ENCODE data around the gene IFT122.

IFT122 gene

GRCh38 chr3:129518581-129518980 lies 78.6 kb downstream of the IFT122 start:
- Mint-ChIP-seq H3K27ac (no peak overlapping the region), H3K27me3 (no peaks in the 10 kb centered on the region), H3K36me3 (ENCODE audit: low read depth) (no peaks in the 10 kb centered on the region), H3K4me3 (no peak overlapping the region), H3K9me3 (no peaks in the 10 kb centered on the region), H3K4me1 (ENCODE audit: low read depth) (no peaks in the 10 kb centered on the region)

- H3K9me3 Mint-ChIP-seq: no peaks in the 10 kb centered on the region
- no peaks in the 10 kb centered on the region for H3K36me3 Mint-ChIP-seq (ENCODE audit: low read depth)
- H3K27me3 Mint-ChIP-seq: no peaks in the 10 kb centered on the region
- no peaks in the 10 kb centered on the region for H3K4me1 Mint-ChIP-seq (ENCODE audit: low read depth)
- H3K4me3 Mint-ChIP-seq: no peak overlapping the region
- no peak overlapping the region for H3K27ac Mint-ChIP-seq
Measured at GRCh38 chr3:129519449-129519848, 79.4 kb downstream of the IFT122 start.

GRCh38 chr3:129519896-129520715 lies 80.1 kb downstream of the IFT122 start:
- H3K4me3 Mint-ChIP-seq: no peak overlapping the region
- no peaks in the 10 kb centered on the region for H3K27me3 Mint-ChIP-seq
- no peaks in the 10 kb centered on the region for H3K9me3 Mint-ChIP-seq
- no peaks in the 10 kb centered on the region for H3K36me3 Mint-ChIP-seq (ENCODE audit: low read depth)
- no peaks in the 10 kb centered on the region for H3K4me1 Mint-ChIP-seq (ENCODE audit: low read depth)
- H3K27ac Mint-ChIP-seq: no peak overlapping the region

GRCh38 chr3:129520960-129521359 lies 80.9 kb downstream of the IFT122 start:
- H3K27ac Mint-ChIP-seq: no peak overlapping the region
- H3K36me3 Mint-ChIP-seq (ENCODE audit: low read depth): no peaks in the 10 kb centered on the region
- peaks cover under 1% of the 10 kb centered on the region for H3K4me1 Mint-ChIP-seq (ENCODE audit: low read depth)
- H3K27me3 Mint-ChIP-seq: no peaks in the 10 kb centered on the region
- H3K4me3 Mint-ChIP-seq: no peak overlapping the region
- no peaks in the 10 kb centered on the region for H3K9me3 Mint-ChIP-seq

GRCh38 chr3:129521611-129522010 lies 81.6 kb downstream of the IFT122 start:
- Mint-ChIP-seq H3K36me3 (ENCODE audit: low read depth) (no peaks in the 10 kb centered on the region), H3K9me3 (no peaks in the 10 kb centered on the region), H3K27me3 (no peaks in the 10 kb centered on the region), H3K27ac (no peak overlapping the region), H3K4me3 (no peak overlapping the region), H3K4me1 (ENCODE audit: low read depth) (peaks cover 5% of the 10 kb centered on the region)

GRCh38 chr3:129522953-129523352 lies 82.9 kb downstream of the IFT122 start:
- Mint-ChIP-seq H3K27ac (no peak overlapping the region), H3K27me3 (no peaks in the 10 kb centered on the region)

GRCh38 chr3:129524081-129524480 lies 84.1 kb downstream of the IFT122 start:
- H3K27ac Mint-ChIP-seq: no peak overlapping the region
- H3K4me1 Mint-ChIP-seq (ENCODE audit: low read depth): peaks cover 5% of the 10 kb centered on the region
- no peak overlapping the region for H3K4me3 Mint-ChIP-seq
- H3K36me3 Mint-ChIP-seq (ENCODE audit: low read depth): no peaks in the 10 kb centered on the region
- no peaks in the 10 kb centered on the region for H3K27me3 Mint-ChIP-seq
- H3K9me3 Mint-ChIP-seq: no peaks in the 10 kb centered on the region

More at GRCh38 chr3:129522953-129523352, 82.9 kb downstream of the IFT122 start:
- peaks cover 5% of the 10 kb centered on the region for H3K4me1 Mint-ChIP-seq (ENCODE audit: low read depth)
- no peaks in the 10 kb centered on the region for H3K9me3 Mint-ChIP-seq
- no peak overlapping the region for H3K4me3 Mint-ChIP-seq
- H3K36me3 Mint-ChIP-seq (ENCODE audit: low read depth): no peaks in the 10 kb centered on the region

GRCh38 chr3:129525341-129525968 lies 85.4 kb downstream of the IFT122 start:
- Mint-ChIP-seq H3K4me3 (no peak overlapping the region), H3K36me3 (ENCODE audit: low read depth) (no peaks in the 10 kb centered on the region), H3K27ac (peak overlapping the region; percentile 31), H3K27me3 (no peaks in the 10 kb centered on the region), H3K9me3 (no peaks in the 10 kb centered on the region), H3K4me1 (ENCODE audit: low read depth) (peaks cover 5% of the 10 kb centered on the region)

- Mint-ChIP-seq H3K27me3 (no peaks in the 10 kb centered on the region), H3K36me3 (ENCODE audit: low read depth) (no peaks in the 10 kb centered on the region), H3K4me3 (no peak overlapping the region), H3K4me1 (ENCODE audit: low read depth) (peaks cover 5% of the 10 kb centered on the region), H3K27ac (peak overlapping the region; percentile 31), H3K9me3 (no peaks in the 10 kb centered on the region)
Measured at GRCh38 chr3:129526121-129526900, 86.3 kb downstream of the IFT122 start.

- no peak overlapping the region for H3K4me3 Mint-ChIP-seq
- H3K27me3 Mint-ChIP-seq: no peaks in the 10 kb centered on the region
- no peaks in the 10 kb centered on the region for H3K9me3 Mint-ChIP-seq
- no peak overlapping the region for H3K27ac Mint-ChIP-seq
- H3K4me1 Mint-ChIP-seq (ENCODE audit: low read depth): peaks cover 5% of the 10 kb centered on the region
- H3K36me3 Mint-ChIP-seq (ENCODE audit: low read depth): no peaks in the 10 kb centered on the region
Measured at GRCh38 chr3:129527262-129527661, 87.2 kb downstream of the IFT122 start.

GRCh38 chr3:129528589-129529100 lies 88.6 kb downstream of the IFT122 start, which contains the start of gene RHO:
Gene RHO (plus strand): TSS chr3:129528639. CDS start chr3:129528734, 95 bp downstream.
- no peaks in the 10 kb centered on the region for H3K27me3 Mint-ChIP-seq
- no peak within 1 kb of the TSS for H3K27ac Mint-ChIP-seq
- peaks cover 5% of the 10 kb centered on the region for H3K4me1 Mint-ChIP-seq (ENCODE audit: low read depth)
- no peaks in the 10 kb centered on the region for H3K36me3 Mint-ChIP-seq (ENCODE audit: low read depth)
- H3K4me3 Mint-ChIP-seq: no peak within 1 kb of the TSS
- H3K9me3 Mint-ChIP-seq: no peaks in the 10 kb centered on the region

GRCh38 chr3:129529436-129530210 lies 89.6 kb downstream of the IFT122 start:
- Mint-ChIP-seq H3K9me3 (no peaks in the 10 kb centered on the region), H3K36me3 (ENCODE audit: low read depth) (no peaks in the 10 kb centered on the region), H3K27ac (no peak overlapping the region), H3K4me3 (no peak overlapping the region), H3K27me3 (no peaks in the 10 kb centered on the region), H3K4me1 (ENCODE audit: low read depth) (peaks cover 5% of the 10 kb centered on the region)

- peaks cover 5% of the 10 kb centered on the region for H3K4me1 Mint-ChIP-seq (ENCODE audit: low read depth)
- H3K27me3 Mint-ChIP-seq: no peaks in the 10 kb centered on the region
- no peak overlapping the region for H3K4me3 Mint-ChIP-seq
- no peaks in the 10 kb centered on the region for H3K36me3 Mint-ChIP-seq (ENCODE audit: low read depth)
- no peak overlapping the region for H3K27ac Mint-ChIP-seq
- no peaks in the 10 kb centered on the region for H3K9me3 Mint-ChIP-seq
Measured at GRCh38 chr3:129530251-129530791, 90.3 kb downstream of the IFT122 start.

- H3K4me3 Mint-ChIP-seq: no peak overlapping the region
- H3K9me3 Mint-ChIP-seq: no peaks in the 10 kb centered on the region
- H3K4me1 Mint-ChIP-seq (ENCODE audit: low read depth): peaks cover 5% of the 10 kb centered on the region
- no peak overlapping the region for H3K27ac Mint-ChIP-seq
- H3K36me3 Mint-ChIP-seq (ENCODE audit: low read depth): no peaks in the 10 kb centered on the region
- H3K27me3 Mint-ChIP-seq: no peaks in the 10 kb centered on the region
Measured at GRCh38 chr3:129530821-129531220, 90.8 kb downstream of the IFT122 start.

All from stimulated activated naive CD8-positive, alpha-beta T cell treated with anti-CD3 and anti-CD28 coated beads, Interleukin-15, Interleukin-2, amounts not matched to agents 100 ng/mL and 50 ng/mL, for 24 hours (primary cell).